ENCODE measurements around the gene SLC22A31. TPM values are rescaled to one million over a fixed set of nuclear protein-coding genes. Genes with fewer than 3 reads are reported as not detected.
"Not testable (repeated sequence)": the region's sequence is repeated elsewhere in the genome, so short reads cannot be mapped to it uniquely, and the experiment has no call there.

SLC22A31 gene
- total RNA-seq (2014; rRNA removed) (5.6 and 8.4 TPM in 2 replicates), Bru-seq, nascent RNA (percentile 63 among the genes with signal in this experiment), BruChase-seq, experiment 1, labeled RNA remaining after a 6-hour chase (percentile 68 among the genes with signal in this experiment), BruChase-seq, experiment 2, labeled RNA remaining after a 2-hour chase (percentile 70 among the genes with signal in this experiment)
- long read RNA-seq, transcript SLC22A31-203 (5 exons, 780 nt): major isoform, 40 of 186 reads
- long read RNA-seq, partial matches to known transcripts: 39 of 186 reads
- long read RNA-seq, other reads (novel, unspliced or antisense): 103 of 186 reads

- no peaks in the 10 kb centered on the region for H3F3A ChIP-seq (ENCODE audit: low read length, unreplicated experiment)
- DNase-seq (no peak), ATAC-seq (no peak)
- peak within 1 kb of the TSS; percentile 63 for H3K4me3 ChIP-seq (ENCODE audit: low read length)
- ChIA-PET POLR2A (ENCODE audit: unreplicated experiment) (no interaction called here), CTCF (no interaction called here)
- no peak within 1 kb of the TSS for H3K27ac ChIP-seq (ENCODE audit: low read length)
- H3K27me3 ChIP-seq (ENCODE audit: low read length): 0 out of 2 replicates have a peak, but pooled peaks cover 4% of the 10 kb centered on the region
- BruUV-seq (replicated peaks): TSS peak; percentile 51
- no peaks in the 10 kb centered on the region for H3K9me3 ChIP-seq (ENCODE audit: low read length)
- 0 out of 2 replicates have a peak, but pooled peaks cover 8% of the 10 kb centered on the region for H4K20me1 ChIP-seq (ENCODE audit: low read length)
- no peaks in the 10 kb centered on the region for H3K9me2 ChIP-seq (replicated peaks; ENCODE audit: low read length)
- H3K79me2 ChIP-seq (ENCODE audit: low read length): peaks cover 18% of the 10 kb centered on the region
- no peak within 1 kb of the TSS; the same call in 1 of the 2 replicates for H3K9ac ChIP-seq (ENCODE audit: low read length)
- TF ChIP-seq EZH2 (IDR thresholded peaks at IDR 0.05; ENCODE audit: low read length, unreplicated experiment) (no peak), CTCF (conservative IDR thresholded peaks at IDR 0.05; ENCODE audit: low read depth, low read length) (no peak), EZH2phosphoT487 (IDR thresholded peaks at IDR 0.05; ENCODE audit: borderline replicate concordance, low read length) (no peak)
- H3K36me3 ChIP-seq (ENCODE audit: low read depth, low read length): no peaks in the 10 kb centered on the region
- H2AFZ ChIP-seq (ENCODE audit: low read length): no peak within 1 kb of the TSS
- intact Hi-C loops (cut with micrococcal nuclease): no loop called here
- H3K4me1 ChIP-seq (ENCODE audit: insufficient read depth, low read length): 0 out of 2 replicates have a peak, but pooled peaks cover 6% of the 10 kb centered on the region
- H3K4me2 ChIP-seq (ENCODE audit: low read length): peak within 1 kb of the TSS; percentile 75
Observed at GRCh38 chr16:89200124-89200849, at the start of gene SLC22A31. Gene SLC22A31 (minus strand): TSS chr16:89200537. CDS start chr16:89200501, 36 bp downstream.

GRCh38 chr16:89248196-89248982 lies 48.1 kb upstream of the SLC22A31 start:
- intact Hi-C loops (cut with micrococcal nuclease): no loop called here
- no TSS peak for BruUV-seq (replicated peaks)
- TF ChIP-seq EZH2phosphoT487 (IDR thresholded peaks at IDR 0.05; ENCODE audit: borderline replicate concordance, low read length): no peak
- no peak for TF ChIP-seq EZH2 (IDR thresholded peaks at IDR 0.05; ENCODE audit: low read length, unreplicated experiment)
- no peak for TF ChIP-seq CTCF (conservative IDR thresholded peaks at IDR 0.05; ENCODE audit: low read depth, low read length)

GRCh38 chr16:89247734-89248075 lies 47.4 kb upstream of the SLC22A31 start:
- not testable (repeated sequence) for H3F3A ChIP-seq (ENCODE audit: low read length, unreplicated experiment); H3K9me2 ChIP-seq (replicated peaks; ENCODE audit: low read length); H3K27me3 ChIP-seq (ENCODE audit: low read length); DNase-seq; H3K36me3 ChIP-seq (ENCODE audit: low read depth, low read length); H3K4me1 ChIP-seq (ENCODE audit: insufficient read depth, low read length); H3K27ac ChIP-seq (ENCODE audit: low read length); BruUV-seq (replicated peaks); H3K79me2 ChIP-seq (ENCODE audit: low read length); H4K20me1 ChIP-seq (ENCODE audit: low read length); H3K9me3 ChIP-seq (ENCODE audit: low read length)
- peak; percentile 62 for ATAC-seq
- Histone ChIP-seq H3K9ac (ENCODE audit: low read length) (peak overlapping the region; percentile 29; the same call in 1 of the 2 replicates), H3K4me2 (ENCODE audit: low read length) (peak overlapping the region; percentile 74), H2AFZ (ENCODE audit: low read length) (0 out of 2 replicates have a peak overlapping the region, but pooled peaks have one; percentile 30), H3K4me3 (ENCODE audit: low read length) (peak overlapping the region; percentile 62)
- ChIA-PET CTCF (interaction anchor here (0.8 to 1.0 kb wide), 3 partner anchors 10 to 56 kb away, joined by 3 to 4 read pairs (median 4); no protein-coding TSS in a partner anchor), POLR2A (ENCODE audit: unreplicated experiment) (interaction anchor here (0.5 to 0.7 kb wide), 4 partner anchors 55 to 167 kb away, joined by 3 to 16 read pairs (median 6); no protein-coding TSS in a partner anchor)
- intact Hi-C loops (cut with micrococcal nuclease): loop anchor here (1.0 kb wide), 1 partner anchor 23 kb away; no protein-coding TSS in a partner anchor

More at GRCh38 chr16:89248196-89248982, 48.1 kb upstream of the SLC22A31 start:
- no peaks in the 10 kb centered on the region for H3K9me3 ChIP-seq (ENCODE audit: low read length)
- H3K79me2 ChIP-seq (ENCODE audit: low read length): 0 out of 2 replicates have a peak, but pooled peaks cover 3% of the 10 kb centered on the region
- H3K4me2 ChIP-seq (ENCODE audit: low read length): peak overlapping the region; percentile 74
- CTCF ChIA-PET: no interaction called here
- no peaks in the 10 kb centered on the region for H3K36me3 ChIP-seq (ENCODE audit: low read depth, low read length)
- DNase-seq: no peak
- no peak for ATAC-seq
- POLR2A ChIA-PET (ENCODE audit: unreplicated experiment): interaction anchor here (0.5 kb wide), 1 partner anchor 166 kb away, joined by 7 read pairs; no protein-coding TSS in a partner anchor
- H3F3A ChIP-seq (ENCODE audit: low read length, unreplicated experiment): no peaks in the 10 kb centered on the region
- H4K20me1 ChIP-seq (ENCODE audit: low read length): no peaks in the 10 kb centered on the region
- peak overlapping the region; percentile 29; the same call in 1 of the 2 replicates for H3K9ac ChIP-seq (ENCODE audit: low read length)
- H3K27me3 ChIP-seq (ENCODE audit: low read length): no peaks in the 10 kb centered on the region
- H3K4me1 ChIP-seq (ENCODE audit: insufficient read depth, low read length): no peaks in the 10 kb centered on the region
- H3K9me2 ChIP-seq (replicated peaks; ENCODE audit: low read length): no peaks in the 10 kb centered on the region
- H2AFZ ChIP-seq (ENCODE audit: low read length): 0 out of 2 replicates have a peak overlapping the region, but pooled peaks have one; percentile 30
- no peak overlapping the region for H3K27ac ChIP-seq (ENCODE audit: low read length)
- peak overlapping the region; percentile 62 for H3K4me3 ChIP-seq (ENCODE audit: low read length)
